Inflammatory macrophage treated with lipopolysaccharide for 1 hour (primary cell): ENCODE measurements around the gene FAP.

Source experiments
- DNase-seq, 2 donors: peaks; one replicate each; pipeline ENCODE4 v3.0.0-alpha.2; 2020 to 2022

Gene FAP

GRCh38 chr2:162243294-162243693 lies at the start of gene FAP:
Gene FAP, minus strand, starts transcription at chr2:162243445. Its CDS starts 118 bp downstream, at chr2:162243327.
- DNase-seq: no peak

GRCh38 chr2:162291748-162292147 lies 48.5 kb upstream of the FAP start:
- DNase-seq: no peak

- no peak for DNase-seq
These were observed 39.6 kb upstream of the FAP start for GRCh38 chr2:162282765-162283425.

GRCh38 chr2:162280654-162281053 lies 37.4 kb upstream of the FAP start:
- DNase-seq: no peak

- no peak for DNase-seq
These were observed 34.1 kb upstream of the FAP start for GRCh38 chr2:162277381-162277780.

- DNase-seq: no peak
These were observed 24.8 kb upstream of the FAP start for GRCh38 chr2:162267996-162268395.

GRCh38 chr2:162267496-162267895 lies 24.3 kb upstream of the FAP start:
- DNase-seq: no peak

- DNase-seq: no peak
These were observed 23.2 kb upstream of the FAP start for GRCh38 chr2:162266460-162266760.

- DNase-seq: no peak
These were observed 22.6 kb upstream of the FAP start for GRCh38 chr2:162265666-162266459.

- peak; percentile 84 to 93 for DNase-seq
These were observed 18.0 kb upstream of the FAP start for GRCh38 chr2:162261032-162261945.

- DNase-seq: peak; percentile 46 to 48
These were observed 15.4 kb upstream of the FAP start for GRCh38 chr2:162258686-162259085.

- DNase-seq: no peak
These were observed 14.9 kb upstream of the FAP start for GRCh38 chr2:162258169-162258568.

- DNase-seq: peak; percentile 44 to 48
These were observed 14.2 kb upstream of the FAP start for GRCh38 chr2:162257425-162257824.

- DNase-seq: no peak
These were observed 13.3 kb upstream of the FAP start for GRCh38 chr2:162256591-162256991.

- no peak for DNase-seq
These were observed 11.1 kb upstream of the FAP start for GRCh38 chr2:162254236-162254871.

- DNase-seq: no peak
These were observed 10.2 kb upstream of the FAP start for GRCh38 chr2:162253435-162253834.

GRCh38 chr2:162252153-162252552 lies 8.9 kb upstream of the FAP start:
- peak; percentile 38 to 45 for DNase-seq

- DNase-seq: no peak
These were observed 2.5 kb upstream of the FAP start for GRCh38 chr2:162245781-162246180.

GRCh38 chr2:162245061-162245460 lies 1.8 kb upstream of the FAP start:
- no peak for DNase-seq

- no peak for DNase-seq
These were observed 1.3 kb upstream of the FAP start for GRCh38 chr2:162244541-162245031.

- no peak for DNase-seq
These were observed 470 bp upstream of the FAP start for GRCh38 chr2:162243715-162244114.

GRCh38 chr2:162242586-162243280 lies 512 bp downstream of the FAP start:
- peak in 1 of 2 donors; percentile 50 for DNase-seq
